ENCODE data around the gene KDM4B. TPM values are rescaled to one million over a fixed set of nuclear protein-coding genes. Genes with fewer than 3 reads are reported as not detected.
"Not testable (repeated sequence)": the region's sequence is repeated elsewhere in the genome, so short reads cannot be mapped to it uniquely, and the experiment has no call there.

KDM4B gene
- total RNA-seq, 1 donor from 2014 or later = 34.6 TPM

- intact Hi-C loops (cut with DNase I) = no loop called here
- DNase-seq (no peak), ATAC-seq (ENCODE audit: poor library complexity) (no peak)
Observed at GRCh38 chr19:5154799-5155426, 186.0 kb downstream of the KDM4B start.

- intact Hi-C loops (cut with DNase I) = no loop called here
- ATAC-seq (ENCODE audit: poor library complexity) = no peak
Observed at GRCh38 chr19:5155586-5156210, 186.8 kb downstream of the KDM4B start.

GRCh38 chr19:5156231-5156986 lies 187.5 kb downstream of the KDM4B start:
- DNase-seq (peak; percentile 32), ATAC-seq (ENCODE audit: poor library complexity) (no peak)
- intact Hi-C loops (cut with DNase I) = no loop called here

More at GRCh38 chr19:5155586-5156210, 186.8 kb downstream of the KDM4B start:
- no peak for DNase-seq

- intact Hi-C loops (cut with DNase I) = no loop called here
- ATAC-seq (ENCODE audit: poor library complexity) (no peak), DNase-seq (no peak)
Observed at GRCh38 chr19:5157186-5157585, 188.3 kb downstream of the KDM4B start.

GRCh38 chr19:5158549-5159134 lies 189.7 kb downstream of the KDM4B start:
- intact Hi-C loops (cut with DNase I); ATAC-seq (ENCODE audit: poor library complexity): not testable (repeated sequence)
- DNase-seq = peak; percentile 8

- DNase-seq; ATAC-seq (ENCODE audit: poor library complexity); intact Hi-C loops (cut with DNase I): not testable (repeated sequence)
Observed at GRCh38 chr19:5160158-5160795, 191.4 kb downstream of the KDM4B start.

GRCh38 chr19:5164845-5165696 lies 196.2 kb downstream of the KDM4B start:
- intact Hi-C loops (cut with DNase I); ATAC-seq (ENCODE audit: poor library complexity): not testable (repeated sequence)
- peak; percentile 20 for DNase-seq

- intact Hi-C loops (cut with DNase I) = no loop called here
- DNase-seq (no peak), ATAC-seq (ENCODE audit: poor library complexity) (no peak)
Observed at GRCh38 chr19:5165697-5166019, 196.7 kb downstream of the KDM4B start.

GRCh38 chr19:5166262-5166661 lies 197.3 kb downstream of the KDM4B start:
- ATAC-seq (ENCODE audit: poor library complexity) = no peak
- intact Hi-C loops (cut with DNase I) = no loop called here
- DNase-seq = no peak

GRCh38 chr19:5170329-5170745 lies 201.4 kb downstream of the KDM4B start:
- no peak for DNase-seq
- intact Hi-C loops (cut with DNase I) = no loop called here
- no peak for ATAC-seq (ENCODE audit: poor library complexity)

- DNase-seq (no peak), ATAC-seq (ENCODE audit: poor library complexity) (no peak)
- intact Hi-C loops (cut with DNase I) = no loop called here
Observed at GRCh38 chr19:5171711-5172110, 202.8 kb downstream of the KDM4B start.

- ATAC-seq (ENCODE audit: poor library complexity) (no peak), DNase-seq (no peak)
- intact Hi-C loops (cut with DNase I) = no loop called here
Observed at GRCh38 chr19:5172859-5173630, 204.1 kb downstream of the KDM4B start.

GRCh38 chr19:5173993-5174392 lies 205.1 kb downstream of the KDM4B start:
- ATAC-seq (ENCODE audit: poor library complexity) = no peak
- intact Hi-C loops (cut with DNase I) = no loop called here
- no peak for DNase-seq

- ATAC-seq (ENCODE audit: poor library complexity) (no peak), DNase-seq (no peak)
- intact Hi-C loops (cut with DNase I) = no loop called here
Observed at GRCh38 chr19:5177745-5178450, 209.0 kb downstream of the KDM4B start.

GRCh38 chr19:5178841-5179240 lies 209.9 kb downstream of the KDM4B start:
- ATAC-seq (ENCODE audit: poor library complexity) (no peak), DNase-seq (no peak)
- intact Hi-C loops (cut with DNase I) = no loop called here

- DNase-seq (no peak), ATAC-seq (ENCODE audit: poor library complexity) (no peak)
- intact Hi-C loops (cut with DNase I) = no loop called here
Observed at GRCh38 chr19:5179256-5179655, 210.3 kb downstream of the KDM4B start.

- no peak for DNase-seq
- intact Hi-C loops (cut with DNase I) = no loop called here
- no peak for ATAC-seq (ENCODE audit: poor library complexity)
Observed at GRCh38 chr19:5181329-5181728, 212.4 kb downstream of the KDM4B start.
